GM19351 (cell line): Measurements from ENCODE around the gene FAM174C.
"Not testable (repeated sequence)": the region's sequence is repeated elsewhere in the genome, so short reads cannot be mapped to it uniquely, and the experiment has no call there.

ENCODE experiments used
- ATAC-seq: cut with Tn5 transposase; IDR thresholded peaks from one replicate; pipeline ENCODE4 v1.9.1; 2021; ENCODE audit warnings: mild to moderate bottlenecking, moderate library complexity; ENCODE audit not compliant: unreplicated experiment

The FAM174C gene

GRCh38 chr19:1296078-1296477 is 20.7 kb downstream of the FAM174C start:
- no peak for ATAC-seq

- no peak for ATAC-seq
These were observed 21.4 kb downstream of the FAM174C start for GRCh38 chr19:1296575-1297271.

GRCh38 chr19:1298235-1298634 is 22.9 kb downstream of the FAM174C start:
- no peak for ATAC-seq

GRCh38 chr19:1299801-1300200 is 24.5 kb downstream of the FAM174C start:
- ATAC-seq, result no peak

- no peak for ATAC-seq
These were observed 25.6 kb downstream of the FAM174C start for GRCh38 chr19:1300744-1301490.

GRCh38 chr19:1302533-1303239 is 27.4 kb downstream of the FAM174C start:
- no peak for ATAC-seq

GRCh38 chr19:1304197-1304924 is 29.0 kb downstream of the FAM174C start:
- no peak for ATAC-seq

GRCh38 chr19:1305354-1305753 is 30.0 kb downstream of the FAM174C start:
- not testable (repeated sequence) for ATAC-seq

GRCh38 chr19:1307320-1307719 is 32.0 kb downstream of the FAM174C start:
- ATAC-seq, result no peak

GRCh38 chr19:1307755-1308303 is 32.5 kb downstream of the FAM174C start:
- no peak for ATAC-seq

- no peak for ATAC-seq
These were observed 33.4 kb downstream of the FAM174C start for GRCh38 chr19:1308718-1309117.

- no peak for ATAC-seq
These were observed 34.9 kb downstream of the FAM174C start for GRCh38 chr19:1309977-1310852.

GRCh38 chr19:1310853-1311180 is 35.5 kb downstream of the FAM174C start:
- ATAC-seq, result no peak

GRCh38 chr19:1311543-1312091 is 36.3 kb downstream of the FAM174C start:
- no peak for ATAC-seq

GRCh38 chr19:1312767-1313694 is 37.7 kb downstream of the FAM174C start:
- no peak for ATAC-seq

GRCh38 chr19:1313695-1314613 is 38.6 kb downstream of the FAM174C start:
- ATAC-seq, result no peak

- ATAC-seq, result no peak
These were observed 40.3 kb downstream of the FAM174C start for GRCh38 chr19:1315470-1316166.
